Stomach (tissue), 9 donors: ENCODE results near the gene CNTN5. TPM values are rescaled to one million over a fixed set of nuclear protein-coding genes. Genes with fewer than 3 reads are reported as not detected.

Experiments used
- DNase-seq, 2 donors: peaks; one replicate each; pipeline versions ENCODE4 v3.0.0 to v3.0.0-alpha.2; 2013 to 2019
- H3K27ac ChIP-seq, 5 donors: fragments of 200-600 bp in 4 of 5; sonication (generic) in 4 of 5; one replicate each; pipeline ENCODE4 v1.5.1; 2013 to 2019; ENCODE audit warnings: mild to moderate bottlenecking in 1 of 5, moderate library complexity in 1 of 5
- H3K27me3 ChIP-seq, 3 donors: fragments of 200-600 bp; sonication (generic); one replicate each; pipeline ENCODE4 v1.5.1; 2017 to 2019; ENCODE audit warnings: mixed run types in 1 of 3
- H3K36me3 ChIP-seq, 4 donors: fragments of 200-600 bp; sonication (generic); 1 replicate in 3 of 4; 2 replicates in 1 of 4; pipeline ENCODE4 v1.5.1; 2016 to 2019
- H3K4me1 ChIP-seq, 4 donors: fragments of 200-600 bp; sonication (generic); one replicate each; pipeline ENCODE4 v1.5.1; 2016 to 2019
- H3K4me3 ChIP-seq, 4 donors: fragments of 200-600 bp; sonication (generic) in 3 of 4; one replicate each; pipeline ENCODE4 v1.5.1; 2016 to 2019; ENCODE audit warnings: mild to moderate bottlenecking in 1 of 4
- H3K9me3 ChIP-seq, 4 donors: fragments of 200-600 bp; sonication (generic); one replicate each; pipeline ENCODE4 v1.5.1; 2016 to 2019
- CTCF ChIP-seq, 7 experiments: fragments of 450-650 bp in 4 of 7; fragments of 200-600 bp in 3 of 7; sonication (generic) in 3 of 7; IDR thresholded peaks; one replicate each; pipeline ENCODE4 v1.5.1; 2016 to 2019; ENCODE audit warnings: antibody characterized with exemption in 7 of 7, control low read depth in 2 of 7, mild to moderate bottlenecking in 1 of 7
- EP300 ChIP-seq: sonication (generic); formaldehyde crosslinking; IDR thresholded peaks from one replicate; pipeline ENCODE4 v1.6.1; 2017; ENCODE audit warnings: antibody characterized with exemption
- POLR2A ChIP-seq, 4 donors: fragments of 450-650 bp; IDR thresholded peaks; one replicate each; pipeline ENCODE4 v1.6.1; 2016; ENCODE audit warnings: antibody characterized with exemption in 4 of 4, control low read depth in 2 of 4, mild to moderate bottlenecking in 1 of 4, moderate library complexity in 1 of 4
- POLR2AphosphoS5 ChIP-seq, 3 donors: sonication (generic); formaldehyde crosslinking; IDR thresholded peaks; one replicate each; pipeline ENCODE4 v1.6.1; 2016; ENCODE audit warnings: antibody characterized with exemption in 3 of 3
- WGBS, 5 donors: extraction: QIAGEN DNeasy Blood & Tissue Kit in 3 of 5; methylation state at CpG; one replicate each; pipeline versions ENCODE4 v1.1.5 to v1.1.7; 2013 to 2018; 5-methylcytosine and 5-hydroxymethylcytosine counted together
- intact Hi-C: fragments of 100-400 bp; cut with DNase I; formaldehyde crosslinking; loops from one replicate; pipeline ENCODE4 v1.15.1; 2023; ENCODE audit warnings: low total_unique reads
- polyA plus RNA-seq, 3 donors: library from polyadenylated mRNA; stranded (reverse); fragments of 200-250 nt; gene quantifications; one replicate each; pipeline ENCODE4 v1.2.3, GENCODE V29; 2013
- total RNA-seq, 5 donors: library from RNA; depleted of rRNA; stranded (reverse); fragments of >200 nt; gene quantifications; one replicate each; pipeline versions ENCODE4 v1.1.0 to v1.2.3, GENCODE V29; 2014 to 2016
- donor health status: healthy with polysubstance abuse.
- donor health status: Bipolar disorder and iron deficiency.
- donor health status: healthy.

Gene CNTN5
- total and polyA plus RNA-seq, 8 donors, result 0.05 to 9.9 TPM; not detected in 6

- H3K9me3 ChIP-seq, result peaks cover 0 to 12% (median 5%) of the 10 kb centered on the region in 4 donors
- no peak for DNase-seq
- intact Hi-C loops, result no loop called here
- H3K4me3 ChIP-seq, result no peak overlapping the region
- no peak for TF ChIP-seq POLR2AphosphoS5 (IDR thresholded peaks at IDR 0.05)
- TF ChIP-seq EP300, result no peak
- no peak for TF ChIP-seq POLR2A (IDR thresholded peaks at IDR 0.05)
- no peak for TF ChIP-seq CTCF (IDR thresholded peaks at IDR 0.05)
- H3K4me1 ChIP-seq, result no peaks in the 10 kb centered on the region
- H3K27me3 ChIP-seq, result no peaks in the 10 kb centered on the region
- H3K27ac ChIP-seq, result no peak overlapping the region
- 26 to 34% (median 30%) methylated on average over 2 of the region's 2 CpGs for WGBS, 5 donors
- no peaks in the 10 kb centered on the region for H3K36me3 ChIP-seq
These were observed 1383.1 kb downstream of the CNTN5 start for GRCh38 chr11:100403816-100404215.

DNA sequence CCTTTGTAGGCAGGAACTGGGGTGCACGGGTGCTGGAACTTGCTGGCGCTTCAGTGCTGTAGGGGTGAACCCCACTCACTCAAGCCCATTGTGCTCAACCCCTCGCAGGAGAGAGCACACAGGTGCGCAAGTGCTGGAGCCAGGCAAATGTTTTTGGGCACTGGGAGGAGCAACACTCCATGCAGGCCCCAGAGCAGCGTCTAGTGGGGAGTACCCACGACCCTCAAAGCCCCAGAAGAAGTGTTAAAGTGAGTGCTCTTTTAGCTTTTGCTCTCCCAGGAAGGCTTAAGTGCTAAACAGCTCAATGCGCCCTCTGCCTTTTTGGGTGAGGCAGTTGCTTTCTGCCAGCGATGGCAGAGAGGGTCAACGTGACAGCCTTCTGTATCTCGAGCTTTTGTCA lies 1384.2 kb downstream of the CNTN5 start:
- H3K9me3 ChIP-seq, result peaks cover 0 to 18% (median 5%) of the 10 kb centered on the region in 4 donors
- H3K36me3 ChIP-seq, result no peaks in the 10 kb centered on the region
- intact Hi-C loops, result no loop called here
- no peaks in the 10 kb centered on the region for H3K27me3 ChIP-seq
- H3K4me3 ChIP-seq, result no peak overlapping the region
- no peak for TF ChIP-seq CTCF (IDR thresholded peaks at IDR 0.05)
- no peak for TF ChIP-seq EP300
- 66 to 80% (median 78%) methylated on average over 9 to 10 of the region's 10 CpGs for WGBS, 5 donors
- no peak for DNase-seq
- no peaks in the 10 kb centered on the region for H3K4me1 ChIP-seq
- H3K27ac ChIP-seq, result no peak overlapping the region
